Cardiac fibroblast (primary cell): ENCODE measurements around the gene NRIP1.
A peak's percentile ranks its signal among the peaks of the same experiment; 100 is the strongest.

Source experiments
- DNase-seq, 2 donors: peaks; one replicate each; pipeline versions ENCODE4 v3.0.0 to v3.0.0-alpha.2; 2010; ENCODE audit warnings: low read depth in 2 of 2
- H3K4me3 ChIP-seq, 2 donors: replicated peaks in 1 of 2; 1 replicate in 1 of 2; 2 replicates in 1 of 2; pipeline ENCODE4 v1.5.1; 2011; ENCODE audit warnings: low read depth in 2 of 2, low read length in 2 of 2, mild to moderate bottlenecking in 2 of 2, moderate library complexity in 1 of 2
- CTCF ChIP-seq: IDR thresholded peaks from one replicate; pipeline ENCODE4 v1.5.1; 2011; ENCODE audit warnings: low read depth, mild to moderate bottlenecking, low read length, inconsistent platforms

Gene NRIP1

DNA sequence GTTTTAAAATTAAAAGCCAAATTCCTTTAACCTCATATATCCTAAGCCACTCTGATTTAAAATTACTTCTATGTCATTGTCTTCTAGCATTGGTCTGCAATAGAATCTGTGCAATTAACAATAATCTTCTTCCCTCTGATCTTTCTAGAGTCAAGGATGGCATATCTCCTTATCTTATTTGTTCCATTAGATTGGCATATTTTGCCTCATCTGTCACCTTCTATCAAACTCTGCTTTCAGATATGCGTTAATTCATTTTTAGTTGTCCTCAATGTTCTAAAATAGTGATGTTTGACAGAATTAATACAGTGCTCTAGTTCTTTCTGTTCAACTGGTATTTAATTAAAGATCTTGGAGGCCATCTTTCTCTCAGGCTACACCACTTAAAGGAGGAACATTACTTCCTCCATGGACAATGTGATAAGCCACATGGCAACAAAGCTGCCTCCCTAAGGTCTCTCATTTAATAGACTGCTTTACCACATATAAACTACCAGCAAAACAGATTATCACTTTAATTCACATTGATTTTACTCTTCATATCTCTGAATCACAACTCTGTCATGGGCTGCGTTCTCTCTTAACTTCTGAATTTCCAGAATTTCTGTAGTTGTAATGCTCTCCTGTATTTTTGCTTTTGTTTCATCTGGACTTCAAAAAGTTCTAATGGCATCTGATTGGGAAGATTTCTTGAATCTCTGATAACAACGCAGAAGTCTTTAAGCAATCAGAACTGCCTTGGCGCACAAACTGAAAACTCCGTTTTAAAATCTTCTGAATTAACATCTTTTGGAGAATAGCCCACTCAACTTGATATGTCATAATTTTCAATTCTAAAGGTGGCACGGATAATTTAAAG is 2.8 kb downstream of the NRIP1 start:
- TF ChIP-seq CTCF: no peak
- H3K4me3 ChIP-seq: peak overlapping the region in 1 of 2 donors; percentile 79
- no peak for DNase-seq

- no peak for DNase-seq
- no peak overlapping the region for H3K4me3 ChIP-seq
- no peak for TF ChIP-seq CTCF
These were observed 3.5 kb downstream of the NRIP1 start for GRCh38 chr21:15061279-15061678.

- DNase-seq: peak in 1 of 2 donors; percentile 34
- H3K4me3 ChIP-seq: no peak overlapping the region
- TF ChIP-seq CTCF: no peak
These were observed 4.1 kb downstream of the NRIP1 start for GRCh38 chr21:15060543-15061175.

GRCh38 chr21:15059397-15059796 is 5.4 kb downstream of the NRIP1 start:
- H3K4me3 ChIP-seq: peak overlapping the region in 1 of 2 donors; percentile 28
- no peak for DNase-seq
- TF ChIP-seq CTCF: no peak

- peak overlapping the region in 1 of 2 donors; percentile 28 for H3K4me3 ChIP-seq
- no peak for TF ChIP-seq CTCF
- peak; percentile 44 to 86 for DNase-seq
These were observed 5.9 kb downstream of the NRIP1 start for GRCh38 chr21:15058854-15059263.

GRCh38 chr21:15057285-15057684 is 7.5 kb downstream of the NRIP1 start:
- TF ChIP-seq CTCF: no peak
- no peak overlapping the region for H3K4me3 ChIP-seq
- DNase-seq: no peak
